Stimulated activated CD8-positive, alpha-beta memory T cell treated with anti-CD3 and anti-CD28 coated beads, Interleukin-7, amount 100 ng/mL, for 24 hours (primary cell): ENCODE data around the gene SLC22A4.

Experiments used
- DNase-seq: peaks from one replicate; pipeline ENCODE4 v3.0.0-alpha.2; 2020; ENCODE audit warnings: low read depth

The SLC22A4 gene

DNA sequence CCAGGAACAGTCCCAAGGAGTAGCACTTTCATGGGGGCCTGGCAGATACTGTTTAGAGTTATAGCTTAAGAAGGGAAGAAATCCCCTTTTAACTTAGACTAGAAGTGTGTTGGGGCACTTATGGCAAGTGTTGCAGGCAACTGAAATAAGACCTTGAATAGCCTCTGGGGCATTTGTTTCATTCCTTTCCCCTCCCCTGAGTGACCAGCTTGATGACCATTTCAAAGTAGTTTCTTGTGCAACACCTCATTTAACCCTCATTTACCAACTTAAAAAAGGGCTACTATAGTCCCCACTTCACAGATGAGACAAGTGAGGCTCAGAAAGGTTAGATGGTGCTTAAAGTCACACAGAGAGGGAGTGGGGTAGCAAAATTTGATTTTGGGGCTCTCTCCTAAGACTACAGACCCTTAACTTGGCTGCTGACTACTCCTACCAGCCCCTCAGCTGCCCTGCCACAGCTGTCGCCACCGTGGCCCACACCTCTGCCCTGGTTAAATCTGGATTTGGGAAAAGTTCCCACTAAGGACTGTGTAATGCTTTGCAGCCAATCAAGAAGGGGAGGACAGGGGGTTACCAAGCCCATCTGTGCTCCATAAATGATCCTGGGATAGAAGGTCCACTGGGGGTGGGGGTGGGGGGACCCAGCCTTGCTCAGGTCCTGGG, 31.2 kb upstream of the SLC22A4 start:
- no peak for DNase-seq

DNA sequence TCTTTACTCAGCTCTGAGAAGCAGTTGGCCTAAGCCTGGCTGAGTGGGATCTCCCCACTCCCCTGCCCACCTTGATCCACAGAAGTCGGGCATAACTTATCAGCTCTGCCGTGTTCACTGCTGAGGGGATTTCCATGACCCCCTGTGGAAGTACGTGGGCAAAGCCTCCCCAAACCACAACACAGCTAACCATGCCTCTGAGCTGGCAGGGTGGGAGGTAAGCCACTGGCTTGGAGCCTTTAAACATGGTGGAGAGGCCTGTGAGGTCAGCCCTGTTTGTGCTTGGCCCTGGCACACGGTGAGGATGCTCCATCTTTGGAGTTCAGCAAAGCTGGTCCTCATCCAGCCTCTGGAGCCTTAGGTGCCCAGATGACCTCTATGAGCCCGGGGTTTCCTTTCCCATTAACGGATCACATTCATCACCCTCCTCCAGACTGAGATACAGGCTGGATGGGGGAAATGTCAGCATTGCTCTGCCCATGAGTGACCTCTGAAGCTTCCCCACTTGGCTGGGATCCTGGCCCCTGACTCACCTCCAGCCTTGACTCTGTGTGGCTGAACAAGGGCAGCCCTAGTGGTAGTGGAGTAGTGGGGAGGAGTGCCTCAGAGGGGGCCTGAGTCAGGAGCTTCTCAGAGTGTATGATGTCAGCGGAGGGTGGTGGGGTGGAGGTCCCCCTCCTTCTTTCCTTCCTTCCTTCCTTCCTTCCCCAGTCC, 30.5 kb upstream of the SLC22A4 start:
- no peak for DNase-seq

DNA sequence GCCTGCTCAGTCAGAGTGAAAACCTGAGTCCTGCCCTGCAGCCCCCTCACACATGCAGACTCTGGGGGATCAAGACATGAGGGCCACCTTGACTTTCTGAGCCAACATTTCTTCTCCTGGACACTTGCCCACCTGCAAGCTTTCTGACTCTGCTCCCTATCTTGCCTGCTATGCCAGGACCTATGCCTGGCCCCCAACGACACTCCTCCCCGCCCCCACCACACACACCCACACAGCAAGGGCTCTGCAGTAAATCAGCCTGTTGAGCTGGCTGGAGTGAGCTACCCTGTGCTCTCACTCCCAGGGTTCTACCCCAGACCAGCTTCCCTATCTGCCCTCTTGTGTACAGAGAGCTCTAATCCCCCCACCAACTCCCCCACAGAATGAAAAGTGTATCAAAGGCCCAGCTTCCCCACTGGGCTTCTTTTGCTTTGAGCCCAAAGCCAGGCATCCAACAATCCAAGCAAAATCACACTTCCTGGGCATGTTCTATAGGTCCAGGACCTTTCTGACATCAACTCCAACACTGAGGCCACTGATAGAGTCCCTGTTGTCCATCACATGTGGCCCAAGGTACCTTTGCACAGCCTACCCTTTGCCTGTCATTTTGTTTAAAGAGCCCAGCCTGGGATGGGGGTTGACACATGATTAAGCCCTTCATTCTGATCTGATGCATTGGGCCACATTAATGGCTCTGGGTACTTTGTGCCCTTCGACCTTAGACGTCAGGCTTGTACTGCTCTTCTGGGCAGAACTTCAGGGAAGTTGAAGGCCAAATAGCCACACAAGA, 29.5 kb upstream of the SLC22A4 start:
- DNase-seq: no peak

DNA sequence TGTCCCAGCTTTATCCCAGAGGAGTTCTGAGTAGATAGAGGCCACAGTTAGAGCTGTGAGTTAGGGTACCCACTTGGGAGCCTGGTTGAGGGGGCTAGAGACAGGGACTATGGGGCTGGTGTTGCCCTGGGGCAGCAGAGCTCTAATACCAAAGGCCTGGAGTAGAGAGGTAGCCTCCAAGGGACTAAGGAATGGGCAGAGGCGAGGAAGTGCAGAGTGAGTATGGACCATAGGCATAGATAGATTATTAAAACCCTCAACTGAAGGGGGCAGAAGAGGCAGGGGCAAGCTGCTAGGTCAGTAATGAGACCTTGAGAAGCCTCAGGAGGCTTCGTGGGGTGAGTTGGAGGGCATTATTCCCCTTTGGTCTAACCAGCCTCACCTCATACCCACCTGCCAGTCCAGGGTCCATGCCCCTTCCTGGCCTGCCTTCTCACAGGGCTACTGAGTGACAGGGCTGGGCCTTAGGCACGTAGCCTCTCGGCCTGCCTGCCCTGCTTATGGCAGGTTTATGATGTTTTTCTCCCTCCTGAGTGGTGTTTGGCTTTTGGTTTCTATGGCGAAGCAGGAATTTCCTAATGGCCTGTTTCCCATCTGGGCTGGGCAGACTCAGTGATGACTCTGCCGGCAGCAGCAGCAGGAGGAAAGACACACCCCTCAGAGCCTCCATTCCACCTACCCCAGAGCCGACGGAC, 28.7 kb upstream of the SLC22A4 start:
- no peak for DNase-seq

DNA sequence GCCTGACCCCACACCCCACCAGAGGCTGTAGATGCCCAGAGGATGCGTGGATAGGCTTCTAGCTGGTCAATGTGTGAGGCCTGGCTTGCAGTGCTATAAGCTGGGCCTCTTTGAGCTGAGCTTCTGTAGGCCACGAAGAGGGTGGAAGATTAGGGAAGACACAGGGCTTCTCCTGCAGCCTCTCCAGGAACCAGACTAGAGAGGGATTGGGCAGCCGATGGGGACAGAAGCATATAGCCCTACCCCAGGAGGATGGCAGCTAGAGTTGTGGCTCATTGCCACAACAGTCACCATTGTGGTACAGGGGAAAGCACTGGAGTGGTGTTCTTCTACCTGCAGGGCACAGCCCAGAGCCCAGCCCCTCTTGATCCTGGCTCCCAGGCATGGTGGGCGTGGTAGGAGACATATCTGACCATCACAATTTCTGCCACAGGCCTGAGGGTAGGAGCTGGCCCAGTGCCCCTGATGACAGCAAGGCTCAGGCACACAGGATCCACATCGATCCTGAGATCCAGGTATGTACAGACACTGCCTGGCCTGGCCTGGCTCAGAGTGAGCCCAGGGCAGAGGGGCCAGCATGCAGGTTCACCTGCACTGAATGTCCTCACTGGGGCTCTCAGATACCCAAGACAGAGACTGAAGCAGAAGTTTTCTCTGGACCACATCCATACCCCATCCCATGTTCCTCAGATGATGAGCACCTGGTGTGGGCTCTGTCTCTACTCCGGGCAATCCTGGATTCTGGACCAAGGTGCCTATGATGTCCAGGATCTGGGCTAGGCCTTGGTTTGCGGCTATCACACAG, 28.0 kb upstream of the SLC22A4 start:
- DNase-seq: no peak

DNA sequence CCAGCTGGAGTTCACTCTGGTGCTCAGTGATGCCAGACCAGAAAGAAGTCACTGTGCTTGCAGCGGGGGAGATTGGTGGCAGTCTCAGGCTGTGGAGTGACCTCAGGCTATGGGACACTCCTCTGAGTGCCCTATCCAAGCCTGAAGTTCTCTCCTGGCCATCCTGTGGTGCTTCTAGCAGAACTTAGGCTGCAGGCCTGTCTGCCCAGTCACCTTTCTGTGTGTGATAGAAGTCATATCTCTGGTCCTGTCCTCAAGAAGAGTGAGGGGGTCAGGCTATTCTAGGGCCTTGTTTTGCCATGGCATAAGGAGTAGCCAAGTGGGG, 27.4 kb upstream of the SLC22A4 start:
- no peak for DNase-seq

DNA sequence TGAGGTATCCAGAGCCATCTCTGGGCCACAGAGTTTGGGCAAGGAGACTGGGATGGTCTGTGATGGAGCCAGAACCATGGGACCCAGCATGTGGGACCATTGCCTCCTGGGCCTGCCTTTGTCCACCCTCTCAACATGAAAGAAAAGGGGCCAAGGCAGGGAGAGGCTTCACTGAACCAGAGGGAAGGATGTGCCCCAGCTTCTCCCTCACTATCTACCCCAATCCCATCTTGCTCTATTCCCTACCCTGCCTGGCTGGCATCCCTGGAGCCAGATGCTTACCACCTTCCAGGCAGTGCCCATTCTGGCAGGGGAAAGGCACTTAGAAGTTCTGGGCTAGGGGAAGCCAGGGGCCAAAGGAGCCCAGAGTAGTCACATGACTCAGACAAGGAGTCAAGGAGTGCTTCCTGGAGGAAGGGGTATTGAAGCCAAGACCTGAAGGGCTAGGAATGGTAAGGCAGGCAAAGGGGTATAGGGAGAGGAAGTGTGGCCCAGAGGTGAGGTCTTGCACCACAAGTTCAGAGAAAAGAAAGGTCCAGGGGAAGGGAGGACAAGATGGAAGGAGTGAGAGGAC, 26.9 kb upstream of the SLC22A4 start:
- DNase-seq: no peak

DNA sequence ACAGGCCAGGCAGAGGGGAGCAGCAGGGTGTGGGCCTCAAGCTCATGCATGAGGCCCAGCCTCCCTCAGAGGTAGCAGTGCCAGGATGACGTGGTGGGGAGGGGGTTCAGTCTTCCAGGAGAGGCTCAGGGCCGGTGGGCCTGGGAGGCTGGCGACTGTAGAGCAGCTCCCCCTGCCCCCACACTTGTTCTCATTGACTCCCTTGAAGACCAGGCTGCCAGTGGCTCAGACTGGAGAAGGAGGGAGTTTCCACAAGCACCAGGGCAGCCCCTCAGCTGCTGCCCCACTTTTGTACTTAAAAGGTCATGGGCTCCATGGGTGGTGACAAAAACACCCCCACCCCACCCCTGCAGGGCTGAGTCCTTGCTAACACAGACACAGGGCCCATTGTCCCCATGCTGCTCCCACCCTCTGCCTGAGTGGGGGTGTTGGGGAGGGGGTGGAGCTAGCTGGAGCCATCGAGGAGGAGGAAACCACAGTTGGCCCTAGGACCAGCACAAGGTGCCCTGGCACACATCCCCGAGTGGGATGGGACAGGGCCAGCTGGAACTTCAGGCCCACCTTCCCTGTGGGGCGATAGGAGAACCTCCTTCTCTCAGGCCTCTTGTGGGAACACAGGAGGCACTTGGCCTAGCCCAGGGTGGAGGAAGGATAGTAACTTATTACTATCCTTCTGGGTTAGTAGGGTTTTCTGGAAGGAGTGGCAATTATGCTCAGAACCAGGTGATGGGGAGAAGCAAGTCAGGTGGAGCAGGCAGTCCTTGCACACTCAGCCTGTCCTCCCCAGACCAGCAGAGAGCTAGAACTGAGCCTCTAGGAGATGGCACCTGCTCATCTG, 26.0 kb upstream of the SLC22A4 start:
- DNase-seq: no peak

DNA sequence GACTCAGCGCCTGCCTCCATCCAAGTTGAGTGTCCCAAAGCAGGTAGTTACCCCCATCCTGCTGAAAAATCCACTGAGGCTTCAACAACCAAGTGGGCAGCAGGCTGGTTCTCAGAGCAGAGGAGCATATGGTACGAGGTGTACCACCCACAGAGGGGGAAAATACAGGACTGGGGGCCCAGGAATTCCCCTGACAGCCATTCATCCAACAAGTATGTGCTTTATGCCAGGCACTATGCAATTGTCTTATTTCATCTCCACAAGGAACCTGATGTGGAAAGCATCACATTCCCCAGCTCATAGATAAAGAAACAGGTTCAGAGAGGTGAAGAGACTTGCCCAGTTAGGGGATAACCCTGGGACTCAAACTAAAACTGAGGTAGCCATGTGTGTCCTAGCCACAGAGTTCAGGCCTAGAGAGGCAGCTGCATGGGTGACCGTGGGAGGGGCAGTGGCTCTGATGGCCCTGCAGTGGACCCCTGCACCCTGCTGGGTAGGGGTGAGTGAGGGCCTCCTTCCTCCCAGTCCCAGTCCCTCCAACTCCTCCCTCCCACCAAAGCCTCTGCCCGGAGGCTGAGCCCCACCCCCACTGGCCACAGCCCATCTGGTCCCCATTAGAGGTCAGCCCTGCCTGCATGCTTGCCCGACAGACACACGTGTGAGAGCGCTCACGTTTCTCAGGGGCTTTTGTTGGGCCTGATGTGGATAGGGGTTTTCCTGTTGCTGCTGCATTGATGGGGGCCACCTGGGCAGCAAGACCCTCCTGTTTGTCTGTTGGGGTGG, 25.2 kb upstream of the SLC22A4 start:
- no peak for DNase-seq

DNA sequence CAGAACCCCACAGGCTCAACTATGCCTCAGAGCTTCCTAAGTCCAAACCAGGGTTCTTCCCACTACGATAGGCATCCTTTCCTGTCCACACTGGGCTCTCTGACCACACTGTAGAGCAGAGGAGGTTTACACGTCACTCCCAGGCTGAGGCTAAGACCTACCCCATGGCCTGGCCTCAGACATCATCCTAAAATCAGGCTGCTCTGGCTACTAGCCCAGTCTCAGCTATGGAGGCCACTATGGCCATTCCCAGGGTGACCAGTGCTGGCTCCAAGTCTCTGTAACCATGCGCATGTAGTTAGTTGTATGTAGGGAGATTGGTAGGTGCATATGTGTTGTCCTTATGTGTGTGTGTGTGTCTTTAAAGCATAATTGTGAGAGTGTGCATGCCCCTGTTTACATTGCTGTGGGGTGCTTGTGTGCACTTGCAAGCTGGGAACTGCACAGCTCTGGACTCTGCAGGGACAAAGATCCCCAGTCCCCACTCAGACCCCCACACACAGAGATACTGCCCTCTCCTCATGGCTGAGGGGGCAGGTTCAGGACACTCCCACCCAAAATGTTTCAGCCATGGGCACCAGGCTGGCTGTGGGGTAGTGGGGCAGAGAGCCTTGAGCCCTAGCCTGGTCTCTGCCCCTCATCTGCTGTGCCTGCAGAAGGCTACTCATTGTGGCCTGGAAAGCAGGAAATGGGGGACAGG, 24.4 kb upstream of the SLC22A4 start:
- DNase-seq: no peak

DNA sequence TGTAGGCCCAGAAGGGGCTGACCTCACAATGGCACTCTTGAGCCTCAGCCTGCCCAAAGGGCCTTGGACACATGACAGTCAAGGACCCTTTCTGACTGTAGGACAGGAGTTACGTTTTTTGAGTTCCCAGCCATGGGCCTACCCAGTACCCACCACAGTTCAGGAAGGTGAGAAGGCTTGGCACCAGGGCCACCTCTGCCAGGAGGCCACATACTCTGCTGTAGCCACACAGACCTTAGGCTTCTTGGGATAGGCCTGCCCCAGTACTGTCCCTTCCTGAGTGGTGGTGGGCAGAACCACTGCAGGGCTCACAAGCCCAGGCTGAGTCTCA, 23.9 kb upstream of the SLC22A4 start:
- DNase-seq: no peak

DNA sequence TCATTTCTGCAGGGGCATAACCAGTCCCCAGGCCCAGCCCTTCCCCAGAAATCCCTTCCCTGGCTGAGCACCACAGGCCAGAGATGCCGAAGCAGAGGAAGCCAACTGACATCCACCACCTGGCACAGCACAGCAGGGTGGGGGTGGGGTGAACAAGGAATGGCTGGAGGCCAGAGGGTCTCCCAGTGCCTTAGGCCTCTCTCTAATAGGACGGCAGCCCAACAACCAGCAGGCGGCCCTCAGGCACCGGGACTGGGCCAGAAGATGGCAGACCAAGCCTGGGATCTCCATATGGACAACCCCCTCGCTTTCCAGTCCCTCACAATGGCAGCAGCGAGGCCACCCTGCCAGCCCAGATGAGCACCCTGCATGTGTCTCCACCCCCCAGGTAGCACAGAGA, 23.5 kb upstream of the SLC22A4 start:
- DNase-seq: no peak

DNA sequence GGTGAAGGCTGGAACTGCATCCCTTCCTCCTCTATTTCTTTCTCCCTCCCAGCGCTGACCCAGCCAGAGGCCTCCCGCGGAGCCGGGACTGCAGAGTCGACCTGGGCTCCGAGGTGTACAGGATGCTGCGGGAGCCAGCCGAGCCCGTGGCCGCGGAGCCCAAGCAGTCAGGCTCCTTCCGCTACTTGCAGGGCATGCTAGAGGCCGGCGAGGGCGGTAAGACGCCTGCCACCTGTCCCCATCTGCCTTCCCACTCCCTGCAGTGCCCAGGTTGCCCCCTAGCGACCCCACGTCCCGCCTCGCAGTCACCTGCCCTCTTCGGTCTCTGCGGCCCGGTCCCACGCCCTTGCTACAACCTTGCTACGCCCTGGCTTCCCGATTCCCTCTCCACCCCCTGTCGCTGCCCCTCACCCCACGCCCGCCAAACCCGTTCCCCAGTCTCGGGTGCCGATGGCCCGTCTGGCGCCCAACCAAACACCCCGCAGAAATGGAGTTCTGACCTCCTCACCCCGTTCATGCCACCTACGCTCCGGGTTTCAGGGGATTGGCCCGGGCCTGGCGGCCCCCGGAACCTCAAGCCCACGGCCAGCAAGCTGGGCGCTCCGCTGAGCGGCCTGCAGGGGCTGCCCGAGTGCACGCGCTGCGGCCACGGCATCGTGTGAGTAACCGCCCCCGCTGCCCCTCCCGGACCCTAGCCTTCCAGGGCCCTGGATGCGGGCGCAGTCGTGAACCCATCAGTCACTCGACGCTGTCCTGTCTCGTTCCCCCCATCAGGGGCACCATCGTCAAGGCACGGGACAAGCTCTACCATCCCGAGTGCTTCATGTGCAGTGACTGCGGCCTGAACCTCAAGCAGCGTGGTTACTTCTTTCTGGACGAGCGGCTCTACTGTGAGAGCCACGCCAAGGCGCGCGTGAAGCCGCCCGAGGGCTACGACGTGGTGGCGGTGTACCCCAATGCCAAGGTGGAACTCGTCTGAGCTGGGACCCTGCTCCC, 22.6 kb upstream of the SLC22A4 start:
- DNase-seq: no peak

DNA sequence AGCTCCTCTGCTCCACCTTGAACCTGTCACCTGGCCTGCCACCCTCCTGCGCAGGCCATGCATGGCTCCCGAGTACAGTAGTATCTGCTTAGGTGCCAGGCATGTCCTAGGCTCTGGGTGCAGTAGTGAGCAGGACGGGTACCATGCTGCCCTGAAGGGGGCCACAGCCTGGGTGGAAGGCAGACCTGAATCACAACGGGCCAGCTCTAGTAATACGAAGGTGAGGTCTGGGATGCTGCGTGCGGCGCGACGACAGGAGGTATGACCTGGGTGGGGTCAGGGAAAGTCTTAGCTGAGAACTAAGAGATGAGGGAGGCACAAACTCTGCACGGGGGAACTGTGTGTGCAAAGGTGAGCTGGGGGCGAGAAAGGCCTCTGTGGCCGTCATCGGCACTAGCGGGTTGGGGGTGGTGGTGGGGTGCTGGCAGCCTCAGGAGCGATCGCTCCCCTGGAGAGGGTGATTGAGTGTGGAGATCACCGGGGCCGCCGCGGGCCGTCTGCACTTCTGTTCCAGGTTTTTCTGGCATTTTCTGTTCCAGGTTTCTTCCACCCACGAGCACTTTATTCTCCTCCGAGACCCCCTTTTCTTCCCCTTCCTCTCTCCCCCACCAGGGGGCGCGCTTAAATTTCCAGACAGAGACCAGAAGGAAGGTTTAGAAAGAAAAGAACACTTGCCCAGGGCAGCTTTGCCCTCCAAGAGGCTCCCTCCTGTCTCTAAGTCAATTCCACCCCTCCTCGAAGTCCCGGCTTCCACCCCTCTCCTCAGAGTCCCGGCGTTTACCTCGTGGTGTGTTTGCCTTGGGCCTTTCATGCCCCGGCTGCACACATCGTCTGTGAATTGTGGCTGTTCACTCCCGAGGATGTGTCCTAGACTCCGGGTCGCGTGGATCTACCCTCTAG, 21.6 kb upstream of the SLC22A4 start:
- DNase-seq: peak; percentile 47

DNA sequence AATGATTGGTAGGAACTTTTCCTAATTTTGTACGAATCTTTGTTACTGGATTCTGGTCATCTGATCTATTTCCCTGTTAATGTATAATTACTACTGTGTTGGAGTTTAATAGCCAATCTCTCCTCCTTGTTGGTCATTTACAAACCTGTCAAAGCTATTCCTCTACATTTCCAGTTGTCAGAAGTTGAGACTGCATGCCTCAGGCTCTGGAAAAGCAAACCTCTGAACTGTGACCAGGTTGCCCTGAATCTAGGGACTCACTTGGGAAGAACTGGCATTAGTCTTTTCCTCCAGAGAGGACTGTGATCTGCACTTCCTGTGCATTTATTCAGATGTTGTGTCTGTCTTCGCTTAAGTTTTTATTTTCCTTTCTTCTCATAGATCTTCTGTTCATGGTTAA, 20.6 kb upstream of the SLC22A4 start:
- no peak for DNase-seq

DNA sequence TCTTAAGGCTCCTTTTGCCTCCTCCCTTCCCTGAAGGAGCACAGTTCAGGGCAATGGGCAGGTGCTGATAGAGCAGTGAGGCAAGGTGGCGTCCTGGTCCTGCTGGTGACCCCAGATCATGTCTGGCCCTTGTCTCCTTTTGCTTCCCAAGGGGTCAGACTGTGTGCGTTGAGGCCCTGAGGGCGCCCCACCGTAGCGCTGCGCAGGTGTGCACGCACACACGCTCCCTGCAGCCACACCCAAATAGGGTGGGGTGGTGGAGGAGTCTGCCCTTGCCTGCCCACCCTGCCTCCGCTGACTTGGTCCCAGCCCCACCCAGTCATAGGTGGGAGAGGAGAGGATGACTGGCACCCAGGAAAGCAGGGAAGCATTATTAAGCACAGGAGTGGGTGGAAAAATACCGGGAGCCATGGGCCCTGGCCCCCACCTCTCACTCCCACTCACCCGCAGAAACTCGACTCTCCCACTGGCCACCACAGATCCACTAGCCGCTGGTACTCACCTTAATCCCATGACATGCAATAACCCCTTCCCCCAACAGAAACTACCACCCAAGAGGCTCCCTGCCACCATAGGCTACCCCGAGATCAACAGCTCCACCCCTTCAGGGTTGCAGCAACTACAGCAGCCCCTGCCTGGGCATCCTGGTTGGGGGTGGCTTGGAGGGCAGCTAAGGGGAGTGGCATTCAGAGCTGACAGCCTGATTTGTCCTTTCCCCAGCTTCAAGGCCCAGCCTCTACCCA, 20.0 kb upstream of the SLC22A4 start:
- DNase-seq: no peak
